ENCODE data around the gene FAM184B.

FAM184B gene

GRCh38 chr4:17699380-17699779 is 82.0 kb downstream of the FAM184B start:
- TF ChIP-seq, protein P1, sequence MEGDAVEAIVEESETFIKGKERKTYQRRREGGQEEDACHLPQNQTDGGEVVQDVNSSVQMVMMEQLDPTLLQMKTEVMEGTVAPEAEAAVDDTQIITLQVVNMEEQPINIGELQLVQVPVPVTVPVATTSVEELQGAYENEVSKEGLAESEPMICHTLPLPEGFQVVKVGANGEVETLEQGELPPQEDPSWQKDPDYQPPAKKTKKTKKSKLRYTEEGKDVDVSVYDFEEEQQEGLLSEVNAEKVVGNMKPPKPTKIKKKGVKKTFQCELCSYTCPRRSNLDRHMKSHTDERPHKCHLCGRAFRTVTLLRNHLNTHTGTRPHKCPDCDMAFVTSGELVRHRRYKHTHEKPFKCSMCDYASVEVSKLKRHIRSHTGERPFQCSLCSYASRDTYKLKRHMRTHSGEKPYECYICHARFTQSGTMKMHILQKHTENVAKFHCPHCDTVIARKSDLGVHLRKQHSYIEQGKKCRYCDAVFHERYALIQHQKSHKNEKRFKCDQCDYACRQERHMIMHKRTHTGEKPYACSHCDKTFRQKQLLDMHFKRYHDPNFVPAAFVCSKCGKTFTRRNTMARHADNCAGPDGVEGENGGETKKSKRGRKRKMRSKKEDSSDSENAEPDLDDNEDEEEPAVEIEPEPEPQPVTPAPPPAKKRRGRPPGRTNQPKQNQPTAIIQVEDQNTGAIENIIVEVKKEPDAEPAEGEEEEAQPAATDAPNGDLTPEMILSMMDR (IDR thresholded peaks at IDR 0.05; ENCODE audit: low read depth, low read length), result no peak
- DNase-seq (ENCODE audit: extremely low read depth, low read depth), result no peak

- no peak for DNase-seq (ENCODE audit: extremely low read depth, low read depth)
- TF ChIP-seq, protein P1 (IDR thresholded peaks at IDR 0.05; ENCODE audit: low read depth, low read length), result no peak
These were observed 83.3 kb downstream of the FAM184B start for GRCh38 chr4:17698116-17698515.

DNA sequence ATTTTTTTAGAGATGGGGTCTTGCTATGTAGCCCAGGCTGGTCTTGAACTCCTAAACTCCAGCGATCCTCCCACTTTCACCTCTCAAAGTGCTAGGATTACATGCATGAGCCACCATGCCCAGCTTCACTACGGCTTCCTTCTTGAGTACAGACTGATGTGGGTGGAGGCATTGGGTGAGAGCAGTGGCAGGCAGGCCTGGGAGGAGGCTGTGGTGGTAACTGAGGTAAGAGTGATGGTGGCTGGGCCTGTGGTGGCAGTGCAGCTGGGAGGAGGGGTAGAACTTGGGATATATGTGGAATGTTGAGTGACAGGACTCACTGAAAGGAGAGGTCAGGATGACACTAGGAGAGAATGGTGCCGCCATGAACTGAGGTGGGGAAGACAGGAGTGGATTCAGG is 86.1 kb downstream of the FAM184B start:
- no peak for DNase-seq (ENCODE audit: extremely low read depth, low read depth)
- TF ChIP-seq, protein P1 (IDR thresholded peaks at IDR 0.05; ENCODE audit: low read depth, low read length), result no peak

- TF ChIP-seq, protein P1 (IDR thresholded peaks at IDR 0.05; ENCODE audit: low read depth, low read length), result no peak
- no peak for DNase-seq (ENCODE audit: extremely low read depth, low read depth)
These were observed 86.9 kb downstream of the FAM184B start for GRCh38 chr4:17694552-17694951.

GRCh38 chr4:17690898-17691297 is 90.5 kb downstream of the FAM184B start:
- DNase-seq (ENCODE audit: extremely low read depth, low read depth), result no peak
- TF ChIP-seq, protein P1 (IDR thresholded peaks at IDR 0.05; ENCODE audit: low read depth, low read length), result no peak

DNA sequence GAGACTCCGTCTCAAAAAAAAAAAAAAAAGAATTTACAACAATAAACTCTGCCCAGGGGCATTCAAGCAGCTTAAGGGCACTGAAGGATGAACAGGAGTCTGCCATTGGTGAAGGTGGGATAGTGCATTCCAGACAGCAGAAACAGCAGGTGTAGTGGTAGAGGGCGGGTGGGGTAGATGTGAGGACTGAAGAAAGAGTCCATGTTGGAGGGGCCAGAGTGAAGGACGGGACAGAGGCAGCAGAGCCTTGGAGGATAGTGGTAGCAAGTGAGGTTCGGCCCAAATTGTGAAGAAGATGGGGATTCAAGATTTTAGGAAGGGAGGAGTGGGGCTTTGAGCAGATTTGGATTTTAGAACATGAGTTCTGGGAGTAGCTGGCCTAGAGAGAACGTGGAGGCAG is 91.3 kb downstream of the FAM184B start:
- DNase-seq (ENCODE audit: extremely low read depth, low read depth), result no peak
- TF ChIP-seq, protein P1 (IDR thresholded peaks at IDR 0.05; ENCODE audit: low read depth, low read length), result no peak

- DNase-seq (ENCODE audit: extremely low read depth, low read depth), result no peak
- TF ChIP-seq, protein P1 (IDR thresholded peaks at IDR 0.05; ENCODE audit: low read depth, low read length), result no peak
These were observed 93.4 kb downstream of the FAM184B start for GRCh38 chr4:17688011-17688441.

Measured in AG09319 (cell line).